G401 (cell line): Measurements from ENCODE around the gene SATB1. TPM values are rescaled to one million over a fixed set of nuclear protein-coding genes. Genes with fewer than 3 reads are reported as not detected.
"Not testable (repeated sequence)": the region's sequence is repeated elsewhere in the genome, so short reads cannot be mapped to it uniquely, and the experiment has no call there.

Experiments used
- DNase-seq: peaks from one replicate; pipeline ENCODE4 v3.0.0-alpha.2; 2015; ENCODE audit warnings: low spot score
- in situ Hi-C: cut with HindIII; loops from 2 replicates; pipeline ENCODE4 v1.10.0; 2016; ENCODE audit warnings: low sequenced_read_pairs, mixed read lengths
- total RNA-seq: library from RNA; depleted of rRNA; stranded (reverse); fragments of >200 nt; shearing (Covaris generic); gene quantifications from 2 replicates; pipeline ENCODE4 v1.2.3, GENCODE V29; 2014

SATB1 gene
- total RNA-seq, 1 experiment from 2014 or later, result not detected

DNA sequence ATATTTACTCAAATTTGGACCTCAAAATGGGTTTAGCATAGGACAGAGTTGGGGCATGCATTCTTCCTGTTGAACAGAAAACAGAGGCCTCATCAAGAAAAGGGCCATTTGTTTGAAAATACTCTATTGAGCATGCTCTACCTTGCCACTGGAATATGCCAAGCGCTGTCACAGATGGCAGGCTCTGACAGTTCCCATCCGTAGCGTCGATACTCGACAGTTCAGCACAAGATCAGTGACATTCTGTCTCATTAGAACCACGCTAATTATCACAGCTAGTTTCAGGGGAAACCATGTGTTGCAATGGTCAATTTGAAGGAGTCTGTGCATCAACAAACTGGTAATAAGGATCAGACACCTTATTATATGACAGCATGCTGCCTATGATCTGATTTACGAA is 54.5 kb downstream of the SATB1 start:
- in situ Hi-C loops, result no loop called here
- DNase-seq, result peak; percentile 62

DNA sequence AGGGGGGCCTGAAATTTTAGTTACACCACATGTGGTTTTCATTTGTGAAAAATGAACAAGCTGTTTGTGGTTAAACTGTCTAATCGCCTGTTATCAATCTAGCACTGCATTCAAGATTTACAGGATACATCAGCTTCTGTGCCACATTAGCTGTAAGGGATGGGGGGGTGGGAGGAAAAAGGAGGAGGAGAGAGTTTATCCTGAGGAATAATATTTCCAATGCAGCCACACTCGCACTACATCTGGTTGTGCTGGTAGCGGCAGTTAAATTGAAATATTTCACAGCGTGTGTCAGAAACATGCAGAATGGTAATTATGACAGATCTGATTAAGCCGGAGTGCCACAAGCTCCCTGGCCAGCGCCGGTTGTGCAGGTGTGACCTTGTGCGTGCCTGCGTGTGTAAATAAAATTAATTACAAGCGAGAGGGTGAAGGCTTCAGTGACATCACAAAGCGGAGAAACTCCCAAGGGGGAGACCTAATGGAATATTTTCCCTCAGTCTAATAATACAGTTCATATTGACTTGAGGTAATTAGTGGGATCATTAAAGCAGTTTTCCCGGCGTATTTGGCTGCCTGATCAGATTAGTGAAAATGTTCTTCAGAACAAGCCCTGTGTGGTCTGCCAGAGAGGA is 55.5 kb downstream of the SATB1 start:
- DNase-seq, result peak; percentile 20
- in situ Hi-C loops, result no loop called here

DNA sequence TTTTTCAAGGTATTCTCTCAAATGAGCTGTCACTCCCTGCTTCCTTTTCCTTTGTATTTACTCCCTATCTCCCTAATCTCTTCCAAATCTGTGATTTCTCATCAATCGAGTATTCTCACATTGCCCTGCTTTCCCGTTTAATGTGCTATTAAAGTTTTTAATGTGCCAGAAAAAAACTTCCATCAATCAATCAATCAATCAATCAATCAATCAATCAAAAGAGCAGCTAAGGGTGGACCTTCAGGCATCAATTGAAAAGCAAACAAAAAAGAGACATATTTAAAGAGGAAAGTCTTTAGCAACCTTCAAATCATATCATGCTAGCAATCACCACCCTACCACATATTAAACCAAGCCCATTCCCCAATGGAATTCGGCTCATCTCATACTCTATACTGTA is 58.9 kb downstream of the SATB1 start:
- in situ Hi-C loops, result no loop called here
- DNase-seq, result no peak

DNA sequence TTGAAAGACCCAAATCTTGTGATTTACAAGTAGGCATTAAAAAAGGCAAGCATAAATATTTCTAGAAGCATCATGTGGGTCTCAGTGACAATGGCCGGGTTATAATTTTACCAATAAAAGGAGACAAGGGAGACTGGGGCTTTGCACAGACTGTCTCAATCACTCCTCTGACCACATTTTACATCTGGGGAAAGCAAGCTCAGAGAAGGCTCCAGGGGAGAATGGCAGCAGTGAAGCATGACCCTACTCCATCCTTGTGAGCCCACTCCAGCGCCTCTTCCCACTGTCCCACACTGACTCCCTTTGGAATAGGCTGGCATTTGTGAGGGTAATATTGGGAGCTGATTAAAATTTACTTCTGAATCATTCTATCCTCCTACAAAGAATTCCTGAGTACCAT is 61.8 kb downstream of the SATB1 start:
- no peak for DNase-seq
- in situ Hi-C loops, result no loop called here

DNA sequence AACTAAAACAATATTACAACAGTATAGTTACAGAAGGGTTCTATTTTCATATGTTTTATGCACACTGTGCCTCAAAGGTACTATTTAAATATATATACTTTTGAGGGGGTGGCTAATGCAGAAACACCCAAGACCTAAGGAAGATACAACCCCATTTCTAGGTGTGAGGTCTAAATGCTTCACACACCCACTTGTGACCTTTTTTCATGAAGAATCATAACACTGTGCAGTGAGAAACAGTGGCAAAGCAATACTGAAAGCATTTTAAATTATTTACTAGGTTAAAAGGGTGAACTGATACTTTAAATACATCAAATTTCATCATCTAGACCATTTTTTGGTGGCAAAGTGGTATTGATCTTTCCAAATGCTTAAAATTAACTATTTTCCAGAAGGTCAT is 67.4 kb downstream of the SATB1 start:
- in situ Hi-C loops, result no loop called here
- no peak for DNase-seq

DNA sequence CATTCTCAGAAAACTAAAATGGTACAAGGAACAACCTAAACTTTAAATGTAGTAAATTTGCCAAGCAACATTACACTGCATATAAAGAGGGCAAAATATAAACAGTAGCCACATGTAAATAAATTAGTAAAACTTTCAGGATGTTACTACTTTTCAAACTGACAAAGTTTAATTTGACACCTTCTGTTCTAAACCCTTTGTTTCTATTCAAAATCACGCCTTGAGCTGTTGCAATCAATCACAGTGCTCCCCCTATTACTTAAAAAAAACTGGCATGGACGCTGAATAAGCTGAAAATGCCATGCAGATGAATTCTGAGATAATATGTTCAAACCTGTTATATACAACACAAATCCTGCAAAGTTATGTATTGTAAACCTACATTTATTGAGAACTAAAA is 69.3 kb downstream of the SATB1 start:
- no peak for DNase-seq
- in situ Hi-C loops, result no loop called here

DNA sequence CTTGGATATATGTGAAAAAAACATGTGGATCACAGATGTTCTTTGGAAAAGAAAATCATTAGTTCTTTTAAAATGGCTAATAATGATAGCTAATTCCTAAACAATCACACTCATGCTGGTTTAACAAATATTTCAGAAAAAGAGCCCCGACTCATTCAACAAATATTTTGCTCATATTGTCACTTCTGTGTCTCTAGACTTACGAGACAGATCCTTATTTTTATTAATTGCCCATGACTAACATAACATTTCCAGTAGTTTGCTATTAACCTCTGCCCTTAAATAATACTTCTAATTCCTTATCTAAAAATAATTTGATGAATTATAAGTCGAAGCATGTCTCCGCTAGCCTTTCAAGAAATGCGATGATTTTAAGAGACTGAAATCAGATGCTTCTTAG is 70.4 kb downstream of the SATB1 start:
- in situ Hi-C loops, result no loop called here
- DNase-seq, result no peak

DNA sequence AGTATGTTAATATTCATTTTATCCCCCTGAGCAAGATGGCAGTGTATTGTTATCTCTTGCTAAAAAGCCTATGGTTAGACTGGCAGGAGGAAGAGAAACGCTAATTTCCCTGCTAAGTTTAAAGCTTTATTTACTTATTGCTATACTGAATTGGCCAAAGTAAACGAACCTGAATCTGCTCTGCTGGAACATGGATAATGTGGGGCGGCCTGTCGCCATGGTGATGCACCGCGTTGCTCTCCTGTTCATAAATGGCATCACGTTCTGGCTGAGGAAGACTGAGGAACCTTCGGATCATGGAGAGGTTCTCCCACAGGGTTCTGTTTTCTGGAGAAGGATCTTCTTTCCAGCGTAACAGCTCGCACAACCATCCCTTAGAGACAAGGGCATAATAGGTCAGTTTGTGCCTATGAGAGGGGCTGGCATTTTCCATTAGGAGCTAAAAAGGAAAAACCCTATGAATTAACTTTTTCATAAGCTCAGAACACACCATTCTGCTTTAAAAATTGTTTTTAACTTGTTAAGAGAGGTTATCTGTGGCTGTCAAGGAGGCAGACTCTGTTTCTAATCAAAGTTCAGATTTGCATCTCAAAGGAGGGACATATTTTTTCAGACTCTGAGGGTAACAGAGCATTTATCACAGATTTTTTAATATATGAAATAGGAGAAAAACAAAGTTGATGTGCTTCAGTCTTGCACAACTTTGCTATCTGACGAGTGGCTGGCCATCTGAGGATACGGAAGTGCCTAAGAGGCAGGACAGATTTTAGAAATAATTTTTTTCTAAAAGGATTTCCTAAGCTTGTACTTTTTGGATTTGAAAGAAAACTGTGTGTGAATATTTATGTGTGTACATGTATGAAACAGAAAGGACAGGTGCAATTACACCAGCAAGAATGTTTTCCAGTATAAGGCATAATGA is 73.1 kb downstream of the SATB1 start:
- in situ Hi-C loops, result no loop called here
- no peak for DNase-seq

DNA sequence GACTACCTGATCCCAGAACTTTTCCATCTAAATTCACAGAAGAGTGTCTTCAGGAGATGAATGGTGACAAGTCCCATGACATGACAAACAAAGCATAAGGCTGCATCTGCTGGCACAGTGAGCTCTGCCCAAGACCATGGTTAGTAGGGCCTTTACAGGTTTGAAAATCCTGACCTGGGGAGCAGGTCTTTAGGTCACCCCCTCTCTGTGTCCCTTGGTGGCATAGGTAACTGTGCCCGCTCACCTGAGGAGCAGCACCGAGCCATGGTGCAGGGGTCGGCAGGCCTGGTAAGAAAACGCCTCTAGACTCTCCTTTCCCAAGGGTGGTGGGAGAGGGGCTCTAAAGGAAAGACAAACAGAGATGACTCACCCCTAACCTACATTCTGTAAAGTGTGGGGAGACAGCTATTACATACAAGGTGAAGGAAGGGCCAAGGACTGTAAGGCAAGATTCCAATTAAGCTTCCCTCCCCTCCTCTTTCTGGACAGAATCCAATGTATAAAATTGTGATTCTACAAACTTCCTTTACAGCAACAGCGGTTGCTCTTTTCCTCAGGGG is 74.0 kb downstream of the SATB1 start:
- DNase-seq, result no peak
- in situ Hi-C loops, result no loop called here

DNA sequence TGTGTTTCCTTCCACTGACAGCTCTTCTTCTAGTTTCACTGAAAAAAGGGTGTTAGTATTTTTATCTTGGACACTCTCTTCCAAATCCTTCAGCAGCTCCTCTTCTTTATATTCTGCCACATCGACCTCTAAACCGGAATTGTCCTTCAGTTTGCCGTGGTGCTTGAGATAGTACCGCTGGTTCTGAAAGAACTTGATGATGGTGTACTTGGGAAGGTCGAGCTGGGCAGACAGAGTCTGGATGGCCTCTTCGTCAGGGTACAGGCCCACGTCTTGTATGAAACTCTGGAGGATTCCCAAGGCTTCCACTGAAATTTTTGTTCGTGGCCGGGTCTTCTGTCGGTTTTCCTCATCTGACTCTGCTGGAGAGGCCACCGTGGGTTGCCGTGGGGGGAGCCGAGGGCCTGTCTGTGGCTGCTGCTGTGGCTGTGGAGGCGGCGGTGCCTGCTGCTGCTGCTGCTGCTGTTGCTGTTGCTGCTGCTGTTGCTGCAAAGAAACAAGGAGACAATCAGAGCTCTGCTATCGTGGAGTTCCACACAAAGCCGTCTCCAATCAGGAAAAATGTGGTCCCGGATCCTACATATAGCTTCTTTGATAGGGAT is 75.8 kb downstream of the SATB1 start:
- in situ Hi-C loops, result no loop called here
- no peak for DNase-seq

DNA sequence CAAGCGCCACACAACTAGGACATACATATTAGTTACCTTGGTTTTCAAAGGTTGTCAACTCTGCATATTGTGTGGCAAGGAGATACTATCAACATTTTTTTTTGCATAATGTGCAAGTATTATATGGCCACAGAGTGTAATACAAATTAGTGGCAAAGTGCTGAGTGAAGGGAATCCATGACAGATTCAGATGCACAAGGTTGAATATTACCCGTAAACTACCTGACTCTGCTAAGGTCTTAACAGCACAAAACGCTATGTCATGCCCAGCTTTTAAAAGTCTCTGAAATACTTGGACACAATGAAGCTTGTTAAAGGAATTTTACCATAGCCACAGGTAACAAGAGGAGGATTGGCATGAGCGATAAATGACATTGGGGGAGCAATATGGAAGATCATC is 79.0 kb downstream of the SATB1 start:
- in situ Hi-C loops, result no loop called here
- no peak for DNase-seq

DNA sequence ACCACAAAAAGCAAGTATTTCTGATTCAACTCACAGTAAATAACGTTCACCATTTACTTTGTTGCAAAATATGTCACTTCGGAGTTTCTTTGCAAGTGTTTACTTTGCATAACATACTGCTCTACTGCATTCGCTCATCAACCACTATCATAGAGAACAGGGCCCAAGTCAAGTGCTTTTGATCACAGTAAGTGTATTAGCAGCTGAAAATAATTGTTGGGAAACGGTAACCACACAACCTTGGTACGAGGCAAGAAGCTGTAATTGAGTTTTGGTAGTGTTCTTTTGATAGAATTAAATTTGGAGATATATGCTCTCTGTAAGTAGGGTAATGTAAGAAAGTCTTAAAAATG is 80.1 kb downstream of the SATB1 start:
- in situ Hi-C loops, result no loop called here
- no peak for DNase-seq

DNA sequence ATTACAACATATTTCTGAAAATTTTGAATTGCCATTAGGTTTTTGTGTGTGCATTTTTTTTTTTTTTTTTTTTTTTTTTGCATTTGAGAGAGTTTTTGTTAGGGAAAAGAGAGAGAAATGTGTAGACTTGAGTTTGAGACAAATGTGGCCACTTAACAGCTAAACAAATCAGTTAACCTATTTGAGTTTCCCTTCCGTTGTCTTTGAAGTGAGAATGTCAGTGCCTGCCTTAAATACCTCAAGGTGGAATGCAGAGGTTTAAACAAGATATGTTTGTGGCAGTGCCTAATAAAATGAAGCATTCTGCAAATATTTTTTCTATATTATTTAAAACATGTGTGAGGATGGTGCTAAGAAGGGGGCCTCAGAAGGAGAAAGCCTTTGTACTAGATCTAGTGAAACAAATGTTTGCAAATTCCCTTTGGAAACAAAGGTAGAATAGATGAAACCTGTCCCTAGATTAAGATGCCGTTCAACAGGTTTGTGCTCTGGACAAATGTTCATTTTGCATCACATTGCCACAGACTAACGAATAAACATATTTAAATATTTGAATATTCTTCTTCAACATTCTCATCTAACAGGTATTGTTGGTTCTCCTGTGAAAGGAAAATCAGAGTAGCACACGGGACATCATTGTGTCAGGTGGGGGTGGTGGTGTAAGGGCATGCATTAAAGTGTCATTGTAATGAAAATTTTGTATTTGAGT is 80.7 kb downstream of the SATB1 start:
- in situ Hi-C loops, result no loop called here
- no peak for DNase-seq

DNA sequence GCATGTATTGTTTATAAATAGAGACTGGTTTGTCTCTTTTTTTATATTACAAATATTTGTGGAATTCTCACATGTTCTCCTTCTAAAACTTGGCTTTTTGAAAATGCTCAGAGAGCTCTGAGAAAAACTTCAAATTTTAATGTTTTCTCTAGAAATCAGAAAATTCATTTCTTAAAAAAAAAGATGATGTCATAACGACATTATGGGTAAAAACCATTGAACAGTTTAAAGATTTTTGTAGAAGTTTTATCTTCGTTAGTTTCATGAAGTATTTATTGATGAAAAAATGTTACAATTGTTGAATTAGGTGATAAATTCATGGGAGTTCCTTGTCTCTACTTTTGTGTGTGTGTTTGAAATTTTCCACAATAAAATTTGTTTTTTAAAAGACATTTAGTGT is 81.3 kb downstream of the SATB1 start:
- DNase-seq, result no peak
- in situ Hi-C loops, result no loop called here

DNA sequence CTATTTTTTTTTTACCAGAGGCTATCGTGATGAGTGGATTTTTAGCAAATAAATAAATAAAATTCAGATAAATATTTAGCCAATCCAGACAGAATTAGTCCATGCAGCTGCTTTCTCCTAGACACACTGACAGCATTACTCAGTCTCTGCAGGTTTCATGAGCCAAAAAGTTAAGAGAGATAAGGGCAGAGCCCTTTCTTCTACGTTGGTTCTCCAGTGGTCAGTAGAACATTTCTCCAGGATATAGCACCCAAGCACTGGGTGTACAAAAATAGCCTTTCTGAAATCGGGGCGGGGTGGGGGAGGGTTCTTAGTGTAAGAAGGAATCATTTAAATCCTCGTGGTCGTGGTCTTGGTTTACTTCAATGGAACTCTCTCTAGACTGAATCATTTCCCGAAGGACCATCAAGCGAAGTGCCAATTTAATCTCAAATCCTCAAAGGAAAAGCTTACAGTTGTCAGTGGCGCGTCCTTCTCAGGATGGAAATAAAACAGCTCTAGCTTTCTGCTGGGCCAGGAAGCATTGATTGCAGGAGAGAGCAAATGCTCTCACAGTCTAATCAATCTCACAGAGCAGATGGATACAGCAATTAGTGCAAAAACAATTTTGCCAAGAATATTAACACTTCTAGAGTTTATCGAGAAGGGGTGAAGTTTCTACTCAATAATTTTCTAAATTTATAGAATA is 86.2 kb downstream of the SATB1 start:
- in situ Hi-C loops, result no loop called here
- no peak for DNase-seq

DNA sequence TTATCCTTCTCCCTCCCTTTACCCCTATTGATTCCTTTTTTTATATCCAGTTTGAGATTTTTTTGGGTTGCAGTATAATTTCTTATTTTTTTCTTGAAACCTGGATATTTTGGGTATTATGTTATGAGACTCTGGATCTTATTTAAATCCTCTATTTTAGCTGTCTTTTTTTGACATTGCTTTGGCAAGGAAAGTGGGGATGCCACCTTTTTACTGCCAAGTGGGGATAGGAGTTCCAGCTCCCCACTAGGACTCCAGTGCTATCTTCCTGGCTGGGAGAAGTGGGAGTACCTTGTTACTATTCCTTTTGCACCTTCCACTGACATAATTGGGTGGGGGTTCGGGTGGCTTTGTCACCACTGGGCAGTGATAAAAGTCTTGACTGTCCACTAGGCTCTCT is 87.9 kb downstream of the SATB1 start:
- in situ Hi-C loops, result no loop called here
- DNase-seq, result no peak

DNA sequence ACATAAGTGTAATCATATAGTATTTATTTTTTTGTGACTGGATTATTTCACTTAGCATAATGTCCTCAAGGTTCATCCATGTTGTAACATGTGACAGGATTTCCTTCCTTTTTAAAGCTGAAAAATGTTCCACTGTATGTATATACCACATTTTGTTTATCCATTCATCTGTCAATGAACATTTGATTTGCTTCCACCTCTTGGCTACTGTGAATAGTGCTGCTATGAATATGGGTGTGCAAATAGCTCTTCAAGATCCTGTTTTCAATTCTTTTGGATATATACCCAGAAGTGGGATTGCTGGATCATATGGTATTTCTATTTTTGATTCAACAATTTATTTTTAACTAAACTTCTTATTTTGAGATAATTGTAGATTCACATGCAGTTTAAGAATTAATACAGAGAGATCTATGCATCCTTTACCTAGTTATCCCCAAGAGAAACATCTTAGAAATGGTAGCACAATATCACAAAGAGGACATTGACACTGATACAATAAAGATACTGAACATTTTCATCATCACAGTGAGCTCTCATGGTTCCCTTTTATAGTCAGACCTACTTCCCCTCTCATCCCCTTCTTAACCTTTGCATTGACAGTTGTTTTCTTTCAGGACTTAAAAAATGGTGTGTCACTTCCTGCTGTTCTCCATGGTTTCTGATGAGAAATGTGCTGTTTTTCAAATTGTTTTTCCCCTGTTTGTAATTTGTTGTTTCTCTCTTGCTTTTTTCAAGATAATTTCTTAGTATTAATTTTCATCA is 90.1 kb downstream of the SATB1 start:
- DNase-seq, result no peak
- in situ Hi-C loops, result no loop called here

DNA sequence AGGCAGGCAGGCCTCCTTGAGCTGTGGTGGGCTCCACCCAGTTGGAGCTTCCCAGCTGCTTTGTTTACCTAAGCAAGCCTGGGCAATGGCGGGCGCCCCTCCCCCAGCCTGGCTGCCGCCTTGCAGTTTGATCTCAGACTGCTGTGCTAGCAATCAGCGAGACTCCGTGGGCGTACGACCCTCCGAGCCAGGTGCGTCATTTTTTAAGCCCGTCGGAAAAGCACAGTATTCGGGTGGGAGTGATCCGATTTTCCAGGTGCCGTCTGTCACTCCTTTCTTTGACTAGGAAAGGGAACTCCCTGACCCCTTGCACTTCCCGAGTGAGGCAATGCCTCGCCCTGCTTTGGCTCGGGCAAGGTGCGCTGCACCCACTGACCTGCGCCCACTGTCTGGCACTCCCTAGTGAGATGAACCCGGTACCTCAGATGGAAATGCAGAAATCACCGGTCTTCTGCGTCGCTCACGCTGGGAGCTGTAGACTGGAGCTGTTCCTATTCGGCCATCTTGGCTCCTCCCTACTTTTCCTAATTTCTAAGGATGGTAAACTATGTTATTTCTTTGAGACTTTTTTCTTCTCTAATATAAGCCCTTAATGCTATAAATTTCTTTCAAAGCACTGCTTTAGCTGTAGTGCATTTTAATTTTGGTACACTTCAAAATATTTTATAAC is 94.2 kb downstream of the SATB1 start:
- DNase-seq, in situ Hi-C loops: not testable (repeated sequence)
